NCI-H2107 treated with DMSO at 0.1 percent for 48 hours (cell line): Measurements from ENCODE around the gene AQP12B.

Experiments used
- DNase-seq: peaks from one replicate; lab custom pipeline; 2025; ENCODE audit not compliant: unreplicated experiment; lab: John Stamatoyannopoulos, UW

The AQP12B gene

DNA sequence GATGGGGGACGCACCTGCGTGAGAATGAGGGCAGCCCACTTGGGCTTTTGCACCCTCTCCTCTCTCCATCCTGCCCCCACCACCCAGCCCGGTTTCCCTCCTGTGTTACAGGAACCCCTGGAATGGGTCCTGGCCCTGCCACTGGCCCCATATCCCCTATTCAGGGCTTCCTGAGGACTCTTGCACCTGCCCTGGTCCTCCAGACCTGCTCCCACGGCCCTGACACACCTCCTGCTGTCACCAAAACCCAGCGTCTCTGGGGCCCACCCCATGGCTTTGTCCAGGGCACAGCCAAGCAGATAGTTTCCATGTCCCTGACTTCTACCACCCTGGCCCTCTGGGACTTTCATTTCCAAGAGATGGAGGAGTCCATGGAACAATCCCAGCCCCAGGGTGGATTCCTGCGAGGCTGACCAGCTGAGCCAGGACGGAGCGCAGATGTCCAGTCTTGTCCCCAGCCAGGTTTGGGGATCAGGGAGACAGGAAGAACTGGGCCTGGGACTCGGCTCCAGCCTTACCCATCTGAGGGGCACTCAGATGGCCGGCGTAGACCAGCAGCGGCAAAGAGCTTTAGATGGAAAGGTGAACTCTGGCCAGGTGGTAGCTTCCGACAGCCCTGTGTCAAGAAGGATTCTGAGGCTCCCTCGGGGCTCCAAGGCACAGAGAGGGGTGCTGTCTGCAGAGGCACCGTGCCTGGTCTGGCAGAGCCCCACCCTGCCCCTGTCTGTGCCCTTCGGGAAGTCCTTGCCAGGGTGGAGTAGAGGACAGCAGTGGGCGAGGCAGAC, 45.4 kb downstream of the AQP12B start:
- no peak for DNase-seq

- no peak for DNase-seq
These were observed 46.0 kb downstream of the AQP12B start for GRCh38 chr2:240636563-240637115.

DNA sequence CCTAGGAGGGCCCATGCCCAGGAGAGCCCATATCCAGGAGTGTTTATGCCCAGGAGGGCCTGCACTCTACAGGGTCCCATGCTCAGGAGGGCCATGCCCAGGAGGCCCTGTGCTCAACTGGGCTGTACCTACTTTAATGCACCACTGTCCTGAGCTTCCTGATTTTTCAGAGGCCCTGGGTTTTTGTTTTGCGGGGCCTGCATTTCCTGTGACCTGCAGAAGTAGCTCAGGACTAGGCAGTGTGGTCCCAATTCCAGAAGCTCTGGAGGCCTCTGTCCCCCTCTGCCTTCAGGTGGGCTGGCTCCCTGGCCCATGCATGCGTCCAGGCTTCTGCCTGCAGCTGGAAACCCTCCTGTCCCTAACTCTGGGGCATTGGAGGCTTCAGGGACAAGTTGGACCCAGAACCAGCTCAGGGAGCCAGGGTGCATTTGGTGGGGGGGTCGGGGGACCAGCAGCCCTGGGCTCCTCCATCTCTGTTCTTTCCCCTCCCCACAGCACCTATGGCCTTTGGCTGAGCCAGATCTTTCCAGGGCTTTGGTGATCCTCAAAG, 46.6 kb downstream of the AQP12B start:
- DNase-seq = no peak

DNA sequence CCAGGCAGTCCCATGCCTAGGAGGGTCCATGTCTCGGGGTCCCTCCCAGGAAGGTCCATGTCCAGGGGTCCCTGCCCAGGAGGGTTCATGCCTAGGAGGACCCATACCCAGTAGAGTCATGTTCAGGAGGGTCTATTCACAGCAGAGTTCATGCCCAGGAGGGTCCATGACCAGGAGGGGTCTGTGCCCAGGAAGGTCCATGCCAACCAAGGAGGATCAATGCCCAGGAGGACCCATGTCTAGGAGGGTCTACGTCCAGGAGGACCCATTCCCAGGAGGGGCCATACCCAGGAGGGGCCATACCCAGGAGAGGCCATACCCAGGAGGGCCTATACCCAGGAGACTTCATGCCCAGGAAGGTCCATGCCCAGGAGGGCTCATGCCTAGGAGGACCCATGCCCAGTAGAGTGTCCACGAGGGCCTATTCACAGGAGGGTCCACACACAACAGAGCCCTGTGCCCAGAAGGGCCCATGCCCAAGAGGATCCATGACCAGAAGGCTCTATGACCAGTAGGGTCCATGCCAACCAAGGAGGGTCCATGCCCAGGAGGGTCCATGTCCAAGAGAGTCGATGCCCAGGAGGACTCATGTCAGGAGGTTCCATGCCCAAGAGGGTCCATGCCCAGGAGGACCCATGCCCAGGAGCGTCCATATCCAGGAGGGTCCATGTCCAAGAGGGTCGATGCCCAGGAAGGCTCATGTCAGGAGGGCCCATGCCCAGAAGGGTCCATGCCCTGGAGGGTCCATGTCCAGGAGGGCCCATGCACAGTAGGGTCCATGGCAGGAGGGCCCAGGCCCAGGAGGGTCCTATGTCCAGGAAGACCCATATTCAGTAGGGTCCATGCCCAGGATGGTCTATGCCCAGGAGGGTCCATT, 47.3 kb downstream of the AQP12B start:
- no peak for DNase-seq

- DNase-seq = no peak
These were observed 50.4 kb downstream of the AQP12B start for GRCh38 chr2:240632306-240632721.

GRCh38 chr2:240631548-240632305, 51.0 kb downstream of the AQP12B start:
- no peak for DNase-seq

DNA sequence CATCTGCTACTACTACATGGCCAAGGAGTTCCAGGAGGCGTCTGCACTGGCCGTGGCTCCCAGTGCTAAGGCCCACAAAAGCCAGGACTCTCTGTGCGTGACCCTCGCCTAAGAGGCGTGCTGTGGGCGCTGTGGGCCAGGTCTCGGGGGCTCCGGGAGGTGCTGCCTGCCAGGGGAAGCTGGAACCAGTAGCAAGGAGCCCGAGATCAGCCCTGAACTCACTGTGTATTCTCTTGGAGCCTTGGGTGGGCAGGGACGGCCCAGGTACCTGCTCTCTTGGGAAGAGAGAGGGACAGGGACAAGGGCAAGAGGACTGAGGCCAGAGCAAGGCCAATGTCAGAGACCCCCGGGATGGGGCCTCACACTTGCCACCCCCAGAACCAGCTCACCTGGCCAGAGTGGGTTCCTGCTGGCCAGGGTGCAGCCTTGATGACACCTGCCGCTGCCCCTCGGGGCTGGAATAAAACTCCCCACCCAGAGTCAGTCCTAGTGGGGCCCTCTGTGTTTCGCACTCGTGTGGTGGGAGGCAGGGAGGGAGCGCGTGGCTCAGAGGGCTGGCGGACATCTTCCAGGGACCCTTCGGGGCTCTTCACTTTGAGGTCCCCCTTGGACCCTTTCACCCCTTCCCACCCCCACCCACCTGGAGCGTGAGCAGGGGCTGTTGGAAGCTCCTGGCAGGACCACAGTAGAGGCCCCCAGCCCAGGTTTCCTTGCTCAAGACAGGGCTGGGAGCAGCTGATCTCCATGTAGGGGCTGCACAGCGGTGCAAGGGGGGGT, 51.7 kb downstream of the AQP12B start:
- DNase-seq = no peak

DNA sequence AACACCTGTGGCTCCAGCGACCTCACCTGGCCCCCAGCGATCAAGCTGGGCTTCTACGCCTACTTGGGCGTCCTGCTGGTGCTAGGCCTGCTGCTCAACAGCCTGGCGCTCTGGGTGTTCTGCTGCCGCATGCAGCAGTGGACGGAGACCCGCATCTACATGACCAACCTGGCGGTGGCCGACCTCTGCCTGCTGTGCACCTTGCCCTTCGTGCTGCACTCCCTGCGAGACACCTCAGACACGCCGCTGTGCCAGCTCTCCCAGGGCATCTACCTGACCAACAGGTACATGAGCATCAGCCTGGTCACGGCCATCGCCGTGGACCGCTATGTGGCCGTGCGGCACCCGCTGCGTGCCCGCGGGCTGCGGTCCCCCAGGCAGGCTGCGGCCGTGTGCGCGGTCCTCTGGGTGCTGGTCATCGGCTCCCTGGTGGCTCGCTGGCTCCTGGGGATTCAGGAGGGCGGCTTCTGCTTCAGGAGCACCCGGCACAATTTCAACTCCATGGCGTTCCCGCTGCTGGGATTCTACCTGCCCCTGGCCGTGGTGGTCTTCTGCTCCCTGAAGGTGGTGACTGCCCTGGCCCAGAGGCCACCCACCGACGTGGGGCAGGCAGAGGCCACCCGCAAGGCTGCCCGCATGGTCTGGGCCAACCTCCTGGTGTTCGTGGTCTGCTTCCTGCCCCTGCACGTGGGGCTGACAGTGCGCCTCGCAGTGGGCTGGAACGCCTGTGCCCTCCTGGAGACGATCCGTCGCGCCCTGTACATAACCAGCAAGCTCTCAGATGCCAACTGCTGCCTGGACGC, 52.5 kb downstream of the AQP12B start:
- DNase-seq = no peak

DNA sequence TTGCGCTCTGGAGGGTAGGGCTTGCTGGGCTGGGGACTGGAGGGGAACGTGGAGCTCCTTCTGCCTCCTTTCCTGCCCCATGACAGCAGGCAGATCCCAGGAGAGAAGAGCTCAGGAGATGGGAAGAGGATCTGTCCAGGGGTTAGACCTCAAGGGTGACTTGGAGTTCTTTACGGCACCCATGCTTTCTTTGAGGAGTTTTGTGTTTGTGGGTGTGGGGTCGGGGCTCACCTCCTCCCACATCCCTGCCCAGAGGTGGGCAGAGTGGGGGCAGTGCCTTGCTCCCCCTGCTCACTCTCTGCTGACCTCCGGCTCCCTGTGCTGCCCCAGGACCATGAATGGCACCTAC, 53.1 kb downstream of the AQP12B start:
- no peak for DNase-seq

GRCh38 chr2:240628808-240629618, 53.7 kb downstream of the AQP12B start:
- no peak for DNase-seq

DNA sequence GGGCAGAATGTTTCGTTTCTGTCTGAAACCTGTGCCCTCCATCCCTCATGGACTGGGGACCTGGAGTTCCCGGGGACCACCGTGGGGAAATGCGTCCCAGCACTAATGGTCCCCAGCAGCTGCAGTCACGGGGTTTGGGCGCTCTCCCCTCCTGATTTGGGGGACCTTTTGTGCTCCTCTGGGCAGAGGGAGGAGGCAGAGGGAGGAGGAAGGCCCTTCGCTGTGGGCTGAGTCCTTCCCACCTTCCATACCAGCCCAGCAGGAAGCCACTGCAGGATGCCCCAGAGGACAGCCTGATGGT, 54.2 kb downstream of the AQP12B start:
- DNase-seq = no peak

DNA sequence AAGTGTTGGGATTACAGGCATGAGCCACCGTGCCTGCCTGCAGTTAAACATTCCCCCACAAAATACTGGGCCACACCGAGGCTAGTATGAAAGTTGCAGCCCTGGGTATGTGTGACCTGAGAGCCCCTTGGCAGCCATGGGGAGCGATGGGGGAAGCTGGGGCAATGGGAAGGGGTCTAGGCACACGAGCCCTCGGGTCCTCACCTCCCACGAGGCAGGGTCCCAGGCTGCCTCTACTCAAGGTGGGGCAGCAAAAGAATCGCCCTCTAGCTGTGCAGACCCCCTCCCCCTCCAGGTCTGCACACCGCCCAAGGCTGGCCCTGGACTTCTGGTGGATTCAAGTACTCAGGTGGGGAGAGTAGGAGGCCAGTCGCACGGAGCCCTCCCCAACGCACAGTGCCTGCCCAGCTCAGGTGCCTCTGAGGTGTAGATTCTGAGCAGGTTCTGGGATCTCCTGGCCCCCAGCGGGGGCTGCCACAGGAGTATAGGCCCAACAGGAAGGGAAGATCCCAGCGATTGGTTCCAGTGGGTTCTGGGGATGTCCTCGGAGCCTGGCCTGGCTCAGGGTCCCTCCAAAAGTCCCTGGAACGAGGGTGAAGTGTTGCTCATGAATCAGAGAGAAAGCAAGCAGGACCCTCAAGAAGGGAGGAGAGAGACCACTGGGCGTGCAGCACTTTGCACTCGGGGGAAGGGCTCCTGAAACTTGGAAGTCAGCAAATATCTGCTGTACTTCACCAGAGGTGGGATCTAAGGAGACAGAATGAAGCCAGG, 54.8 kb downstream of the AQP12B start:
- DNase-seq = no peak

- no peak for DNase-seq
These were observed 56.0 kb downstream of the AQP12B start for GRCh38 chr2:240626531-240627300.
